Type B pancreatic cell (in vitro differentiated cells): Measurements from ENCODE around the gene ACAP2. TPM values are rescaled to one million over a fixed set of nuclear protein-coding genes. Genes with fewer than 3 reads are reported as not detected.

Source experiments
- DNase-seq: peaks from one replicate; pipeline ENCODE4 v3.0.0; 2021; ENCODE audit warnings: mixed read lengths; ENCODE audit not compliant: unreplicated experiment; ENCODE audit errors: extremely low spot score
- H3K27ac Mint-ChIP-seq: 2 replicates; pipeline ENCODE4 v1.8.0; 2021; ENCODE audit warnings: mild to moderate bottlenecking, mixed read lengths
- H3K27me3 Mint-ChIP-seq: 2 replicates; pipeline ENCODE4 v1.8.0; 2021; ENCODE audit warnings: mixed read lengths
- H3K36me3 Mint-ChIP-seq: 2 replicates; pipeline ENCODE4 v1.8.0; 2021; ENCODE audit warnings: mixed read lengths
- H3K4me1 Mint-ChIP-seq: one replicate; pipeline ENCODE4 v1.8.0; 2021; ENCODE audit warnings: mixed read lengths; ENCODE audit not compliant: unreplicated experiment
- H3K4me3 Mint-ChIP-seq: 2 replicates; pipeline ENCODE4 v1.8.0; 2021; ENCODE audit warnings: mild to moderate bottlenecking, mixed read lengths
- H3K9me3 Mint-ChIP-seq: 2 replicates; pipeline ENCODE4 v1.8.0; 2021; ENCODE audit warnings: mixed read lengths
- CTCF ChIP-seq: fragments of 200-600 bp; sonication (generic); conservative IDR thresholded peaks from 2 replicates; pipeline ENCODE4 v1.5.0; 2021; ENCODE audit warnings: antibody characterized with exemption, mild to moderate bottlenecking
- total RNA-seq: library from RNA; stranded (reverse); gene quantifications from 2 replicates; pipeline ENCODE4 v1.2.1, GENCODE V29; 2021; ENCODE audit warnings: low replicate concordance

Gene ACAP2
- total RNA-seq, 1 donor from 2014 or later, result 36.6 TPM

- Mint-ChIP-seq H3K9me3 (no peaks in the 10 kb centered on the region), H3K36me3 (no peaks in the 10 kb centered on the region), H3K27me3 (no peaks in the 10 kb centered on the region), H3K4me3 (peak overlapping the region; percentile 96), H3K4me1 (peaks cover 16% of the 10 kb centered on the region), H3K27ac (peak overlapping the region; percentile 93)
- no peak for DNase-seq
- no peak for TF ChIP-seq CTCF
Measured at GRCh38 chr3:195441476-195441991, 1.3 kb downstream of the ACAP2 start.

- Mint-ChIP-seq H3K9me3 (no peaks in the 10 kb centered on the region), H3K4me1 (peaks cover 16% of the 10 kb centered on the region), H3K27me3 (no peaks in the 10 kb centered on the region), H3K4me3 (peak overlapping the region; percentile 96), H3K36me3 (no peaks in the 10 kb centered on the region), H3K27ac (peak overlapping the region; percentile 93)
- DNase-seq, result no peak
- no peak for TF ChIP-seq CTCF
Measured at GRCh38 chr3:195441051-195441450, 1.8 kb downstream of the ACAP2 start.

GRCh38 chr3:195440379-195440778 lies 2.4 kb downstream of the ACAP2 start:
- Mint-ChIP-seq H3K4me1 (peaks cover 16% of the 10 kb centered on the region), H3K4me3 (peak overlapping the region; percentile 69), H3K9me3 (no peaks in the 10 kb centered on the region), H3K36me3 (no peaks in the 10 kb centered on the region), H3K27me3 (no peaks in the 10 kb centered on the region), H3K27ac (no peak overlapping the region)
- no peak for TF ChIP-seq CTCF
- no peak for DNase-seq

DNA sequence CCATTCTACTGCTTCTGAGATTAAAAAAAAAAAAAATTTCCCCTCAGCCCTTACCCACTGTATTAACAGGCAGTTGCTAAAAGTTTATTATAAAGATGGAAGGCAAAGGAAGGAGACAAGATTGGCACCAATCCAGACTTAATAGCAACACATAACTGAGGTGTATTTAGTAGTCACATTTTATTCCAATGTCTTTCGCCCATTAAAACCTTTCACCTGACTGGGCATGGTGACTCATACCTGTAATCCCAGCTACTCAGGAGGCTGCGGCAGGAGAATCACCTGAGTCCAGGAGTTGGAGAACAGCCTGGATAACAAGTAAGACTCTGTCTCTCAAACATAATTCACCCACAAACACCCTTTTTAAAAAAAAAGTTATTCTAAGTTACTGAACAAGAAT lies 4.4 kb downstream of the ACAP2 start:
- DNase-seq, result no peak
- Mint-ChIP-seq H3K4me3 (no peak overlapping the region), H3K9me3 (no peaks in the 10 kb centered on the region), H3K27ac (no peak overlapping the region), H3K27me3 (no peaks in the 10 kb centered on the region), H3K4me1 (peaks cover 8% of the 10 kb centered on the region), H3K36me3 (peaks cover 8% of the 10 kb centered on the region)
- no peak for TF ChIP-seq CTCF

- H3K9me3 Mint-ChIP-seq, result peaks cover 6% of the 10 kb centered on the region
- TF ChIP-seq CTCF, result no peak
- peaks cover 3% of the 10 kb centered on the region for H3K36me3 Mint-ChIP-seq
- DNase-seq, result no peak
- H3K27me3 Mint-ChIP-seq, result no peaks in the 10 kb centered on the region
- H3K4me3 Mint-ChIP-seq, result no peak overlapping the region
- no peak overlapping the region for H3K27ac Mint-ChIP-seq
- peaks cover 6% of the 10 kb centered on the region for H3K4me1 Mint-ChIP-seq
Measured at GRCh38 chr3:195425849-195426248, 17.0 kb downstream of the ACAP2 start.

- Mint-ChIP-seq H3K27me3 (no peaks in the 10 kb centered on the region), H3K9me3 (peaks cover 6% of the 10 kb centered on the region), H3K36me3 (peaks cover 3% of the 10 kb centered on the region), H3K27ac (no peak overlapping the region), H3K4me3 (no peak overlapping the region), H3K4me1 (peaks cover 6% of the 10 kb centered on the region)
- no peak for TF ChIP-seq CTCF
- no peak for DNase-seq
Measured at GRCh38 chr3:195423818-195424217, 19.0 kb downstream of the ACAP2 start.
